ENCODE results near the gene AHRR. TPM values are rescaled to one million over a fixed set of nuclear protein-coding genes. Genes with fewer than 3 reads are reported as not detected.
A peak's percentile ranks its signal among the peaks of the same experiment; 100 is the strongest.
"Not testable (repeated sequence)": the region's sequence is repeated elsewhere in the genome, so short reads cannot be mapped to it uniquely, and the experiment has no call there.

The AHRR gene
- total RNA-seq, 2 donors from 2014 or later, result 0.80 to 4.4 TPM

GRCh38 chr5:393846-394275, 72.3 kb downstream of the AHRR start:
- Mint-ChIP-seq H3K27ac (no peak overlapping the region), H3K27me3 (no peaks in the 10 kb centered on the region), H3K36me3 (ENCODE audit: low read depth) (no peaks in the 10 kb centered on the region), H3K4me3 (peak overlapping the region; percentile 71), H3K4me1 (peaks cover 18% of the 10 kb centered on the region)
- H3K9me3 ChIP-seq (ENCODE audit: control insufficient read depth, low read length, poor library complexity, severe bottlenecking), result no peaks in the 10 kb centered on the region
- ATAC-seq, result no peak
- DNase-seq, result no peak

GRCh38 chr5:394671-395155, 73.2 kb downstream of the AHRR start:
- no peak overlapping the region for H3K27ac Mint-ChIP-seq
- H3K4me1 Mint-ChIP-seq, result peaks cover 18% of the 10 kb centered on the region
- H3K27me3 Mint-ChIP-seq, result peaks cover under 1% of the 10 kb centered on the region
- H3K9me3 ChIP-seq (ENCODE audit: control insufficient read depth, low read length, poor library complexity, severe bottlenecking), result no peaks in the 10 kb centered on the region
- no peak for ATAC-seq
- H3K4me3 Mint-ChIP-seq, result no peak overlapping the region
- DNase-seq, result no peak
- no peaks in the 10 kb centered on the region for H3K36me3 Mint-ChIP-seq (ENCODE audit: low read depth)

GRCh38 chr5:395156-395920, 73.8 kb downstream of the AHRR start:
- Mint-ChIP-seq H3K36me3 (ENCODE audit: low read depth) (no peaks in the 10 kb centered on the region), H3K4me1 (peaks cover 18% of the 10 kb centered on the region), H3K27ac (peak overlapping the region; percentile 47), H3K27me3 (peaks cover 7% of the 10 kb centered on the region), H3K4me3 (no peak overlapping the region)
- DNase-seq (no peak), ATAC-seq (no peak)
- H3K9me3 ChIP-seq (ENCODE audit: control insufficient read depth, low read length, poor library complexity, severe bottlenecking), result no peaks in the 10 kb centered on the region

- H3K9me3 ChIP-seq (ENCODE audit: control insufficient read depth, low read length, poor library complexity, severe bottlenecking), result no peaks in the 10 kb centered on the region
- Mint-ChIP-seq H3K27me3 (peaks cover 13% of the 10 kb centered on the region), H3K36me3 (ENCODE audit: low read depth) (no peaks in the 10 kb centered on the region), H3K27ac (peak overlapping the region; percentile 47), H3K4me3 (no peak overlapping the region), H3K4me1 (peaks cover 15% of the 10 kb centered on the region)
- DNase-seq (no peak), ATAC-seq (no peak)
Observed at GRCh38 chr5:395921-396530, 74.5 kb downstream of the AHRR start.

GRCh38 chr5:396531-396961, 75.0 kb downstream of the AHRR start:
- ATAC-seq, result no peak
- no peak overlapping the region for H3K4me3 Mint-ChIP-seq

GRCh38 chr5:398141-398474, 76.6 kb downstream of the AHRR start:
- not testable (repeated sequence) for DNase-seq; H3K27ac Mint-ChIP-seq; H3K4me3 Mint-ChIP-seq; H3K9me3 ChIP-seq (ENCODE audit: control insufficient read depth, low read length, poor library complexity, severe bottlenecking); H3K36me3 Mint-ChIP-seq (ENCODE audit: low read depth); H3K4me1 Mint-ChIP-seq; ATAC-seq
- H3K27me3 Mint-ChIP-seq, result peaks cover 33% of the 10 kb centered on the region

More at GRCh38 chr5:396531-396961, 75.0 kb downstream of the AHRR start:
- Mint-ChIP-seq H3K27ac (no peak overlapping the region), H3K4me1 (peaks cover 14% of the 10 kb centered on the region), H3K36me3 (ENCODE audit: low read depth) (no peaks in the 10 kb centered on the region), H3K27me3 (peaks cover 19% of the 10 kb centered on the region)
- H3K9me3 ChIP-seq (ENCODE audit: control insufficient read depth, low read length, poor library complexity, severe bottlenecking), result no peaks in the 10 kb centered on the region
- DNase-seq, result no peak

GRCh38 chr5:398475-399295, 77.2 kb downstream of the AHRR start:
- peaks cover 2% of the 10 kb centered on the region for H3K4me1 Mint-ChIP-seq
- DNase-seq (no peak), ATAC-seq (no peak)

GRCh38 chr5:399296-400281, 78.1 kb downstream of the AHRR start:
- H3K27ac Mint-ChIP-seq, result no peak overlapping the region
- H3K27me3 Mint-ChIP-seq, result peaks cover 44% of the 10 kb centered on the region
- no peak overlapping the region for H3K4me3 Mint-ChIP-seq
- DNase-seq (no peak), ATAC-seq (peak; percentile 57)
- H3K9me3 ChIP-seq (ENCODE audit: control insufficient read depth, low read length, poor library complexity, severe bottlenecking), result no peaks in the 10 kb centered on the region
- H3K36me3 Mint-ChIP-seq (ENCODE audit: low read depth), result no peaks in the 10 kb centered on the region
- H3K4me1 Mint-ChIP-seq, result no peaks in the 10 kb centered on the region

More at GRCh38 chr5:398475-399295, 77.2 kb downstream of the AHRR start:
- H3K4me3 Mint-ChIP-seq, result no peak overlapping the region
- no peaks in the 10 kb centered on the region for H3K9me3 ChIP-seq (ENCODE audit: control insufficient read depth, low read length, poor library complexity, severe bottlenecking)
- H3K27me3 Mint-ChIP-seq, result peaks cover 35% of the 10 kb centered on the region
- H3K27ac Mint-ChIP-seq, result no peak overlapping the region
- H3K36me3 Mint-ChIP-seq (ENCODE audit: low read depth), result no peaks in the 10 kb centered on the region

GRCh38 chr5:400282-401145, 79.0 kb downstream of the AHRR start:
- Mint-ChIP-seq H3K27me3 (peaks cover 46% of the 10 kb centered on the region), H3K4me1 (no peaks in the 10 kb centered on the region), H3K36me3 (ENCODE audit: low read depth) (no peaks in the 10 kb centered on the region), H3K4me3 (no peak overlapping the region), H3K27ac (no peak overlapping the region)
- DNase-seq (no peak), ATAC-seq (no peak)
- H3K9me3 ChIP-seq (ENCODE audit: control insufficient read depth, low read length, poor library complexity, severe bottlenecking), result no peaks in the 10 kb centered on the region

GRCh38 chr5:401146-402034, 79.9 kb downstream of the AHRR start:
- Mint-ChIP-seq H3K27ac (no peak overlapping the region), H3K4me1 (no peaks in the 10 kb centered on the region), H3K4me3 (no peak overlapping the region), H3K36me3 (ENCODE audit: low read depth) (no peaks in the 10 kb centered on the region), H3K27me3 (peaks cover 55% of the 10 kb centered on the region)
- no peaks in the 10 kb centered on the region for H3K9me3 ChIP-seq (ENCODE audit: control insufficient read depth, low read length, poor library complexity, severe bottlenecking)
- DNase-seq (no peak), ATAC-seq (no peak)

- H3K27me3 Mint-ChIP-seq, result peaks cover 59% of the 10 kb centered on the region
- H3K27ac Mint-ChIP-seq; H3K4me1 Mint-ChIP-seq; ATAC-seq; H3K36me3 Mint-ChIP-seq (ENCODE audit: low read depth); H3K4me3 Mint-ChIP-seq; H3K9me3 ChIP-seq (ENCODE audit: control insufficient read depth, low read length, poor library complexity, severe bottlenecking); DNase-seq: not testable (repeated sequence)
Observed at GRCh38 chr5:402219-402614, 80.7 kb downstream of the AHRR start.

All from T-helper 17 cell (primary cell).